Suprapubic skin (tissue), 4 donors: ENCODE results near the gene OR51I2. TPM values are rescaled to one million over a fixed set of nuclear protein-coding genes. Genes with fewer than 3 reads are reported as not detected.

Source experiments
- DNase-seq, 2 donors: peaks; one replicate each; pipeline ENCODE4 v3.0.0-alpha.2; 2019; ENCODE audit warnings: low spot score in 2 of 2
- H3K27ac ChIP-seq: fragments of 200-600 bp; sonication (generic); one replicate; pipeline ENCODE4 v1.5.1; 2019
- H3K27me3 ChIP-seq: fragments of 200-600 bp; sonication (generic); one replicate; pipeline ENCODE4 v1.5.1; 2019
- H3K36me3 ChIP-seq: fragments of 200-600 bp; sonication (generic); one replicate; pipeline ENCODE4 v1.5.1; 2019
- H3K4me1 ChIP-seq: fragments of 200-600 bp; sonication (generic); one replicate; pipeline ENCODE4 v1.5.1; 2019
- H3K4me3 ChIP-seq: fragments of 200-600 bp; sonication (generic); one replicate; pipeline ENCODE4 v1.5.1; 2019; ENCODE audit warnings: mild to moderate bottlenecking
- H3K9me3 ChIP-seq: fragments of 200-600 bp; sonication (generic); one replicate; pipeline ENCODE4 v1.5.1; 2019
- CTCF ChIP-seq, 2 donors: fragments of 200-600 bp in 1 of 2; fragments of 450-650 bp in 1 of 2; sonication (generic) in 1 of 2; IDR thresholded peaks; one replicate each; pipeline ENCODE4 v1.5.1; 2016 to 2019; ENCODE audit warnings: antibody characterized with exemption in 2 of 2, mild to moderate bottlenecking in 1 of 2, moderate library complexity in 1 of 2
- EP300 ChIP-seq: sonication (generic); formaldehyde crosslinking; IDR thresholded peaks from one replicate; pipeline ENCODE4 v1.6.1; 2017; ENCODE audit warnings: antibody characterized with exemption
- POLR2A ChIP-seq, 2 donors: fragments of 450-650 bp; IDR thresholded peaks; one replicate each; pipeline ENCODE4 v1.6.1; 2017; ENCODE audit warnings: antibody characterized with exemption in 2 of 2, mild to moderate bottlenecking in 2 of 2, moderate library complexity in 2 of 2
- POLR2AphosphoS5 ChIP-seq, 3 donors: sonication (generic); formaldehyde crosslinking; IDR thresholded peaks; one replicate each; pipeline ENCODE4 v1.6.1; 2017; ENCODE audit warnings: antibody characterized with exemption in 3 of 3
- WGBS: methylation state at CpG from one replicate; pipeline ENCODE4 v1.1.5; 2018; 5-methylcytosine and 5-hydroxymethylcytosine counted together
- total RNA-seq, 4 donors: library from RNA; depleted of rRNA; stranded (reverse); fragments of >200 nt; gene quantifications; one replicate each; pipeline ENCODE4 v1.1.0, GENCODE V29; 2016

OR51I2 gene
- total RNA-seq, 4 donors from 2014 or later, result not detected

- TF ChIP-seq CTCF (IDR thresholded peaks at IDR 0.05) (no peak), EP300 (no peak), POLR2AphosphoS5 (IDR thresholded peaks at IDR 0.05) (no peak), POLR2A (IDR thresholded peaks at IDR 0.05) (no peak)
- DNase-seq, result no peak
- Histone ChIP-seq H3K9me3 (no peaks in the 10 kb centered on the region), H3K27ac (no peak within 1 kb of the TSS), H3K36me3 (no peaks in the 10 kb centered on the region), H3K4me1 (no peaks in the 10 kb centered on the region), H3K27me3 (no peaks in the 10 kb centered on the region), H3K4me3 (no peak within 1 kb of the TSS)
- 27% methylated on average over 2 of the region's 2 CpGs for WGBS
These were observed 7.7 kb upstream of the OR51I2 start, which contains the start of gene OR51I1 for GRCh38 chr11:5441414-5441813. TSS of gene OR51I1 (minus strand) at chr11:5441514. CDS start at chr11:5441514, 0 bp downstream.

GRCh38 chr11:5443835-5444393 is 5.2 kb upstream of the OR51I2 start:
- no peak overlapping the region for H3K4me3 ChIP-seq
- TF ChIP-seq POLR2AphosphoS5 (IDR thresholded peaks at IDR 0.05) (no peak), CTCF (IDR thresholded peaks at IDR 0.05) (no peak), EP300 (no peak)
- H3K4me1 ChIP-seq, result no peaks in the 10 kb centered on the region
- H3K27ac ChIP-seq, result no peak overlapping the region
- H3K36me3 ChIP-seq, result no peaks in the 10 kb centered on the region
- no peaks in the 10 kb centered on the region for H3K9me3 ChIP-seq
- no peak for DNase-seq
- 82% methylated on average over 2 of the region's 2 CpGs for WGBS
- no peaks in the 10 kb centered on the region for H3K27me3 ChIP-seq

- Histone ChIP-seq H3K36me3 (no peaks in the 10 kb centered on the region), H3K9me3 (no peaks in the 10 kb centered on the region), H3K27me3 (no peaks in the 10 kb centered on the region), H3K4me1 (no peaks in the 10 kb centered on the region), H3K4me3 (no peak overlapping the region), H3K27ac (no peak overlapping the region)
- TF ChIP-seq CTCF (IDR thresholded peaks at IDR 0.05), result no peak
- TF ChIP-seq POLR2AphosphoS5 (IDR thresholded peaks at IDR 0.05), result no peak
- TF ChIP-seq EP300, result no peak
- TF ChIP-seq POLR2A (IDR thresholded peaks at IDR 0.05), result no peak
- 77% methylated on average over 4 of the region's 4 CpGs for WGBS
- DNase-seq, result no peak
These were observed 309 bp downstream of the OR51I2 start for GRCh38 chr11:5449432-5449831.

- Histone ChIP-seq H3K27ac (no peak overlapping the region), H3K4me1 (no peaks in the 10 kb centered on the region), H3K27me3 (no peaks in the 10 kb centered on the region), H3K36me3 (no peaks in the 10 kb centered on the region), H3K4me3 (no peak overlapping the region), H3K9me3 (peaks cover 7% of the 10 kb centered on the region)
- WGBS, result 93% methylated on average over 10 of the region's 14 CpGs
- no peak for DNase-seq
- TF ChIP-seq POLR2AphosphoS5 (IDR thresholded peaks at IDR 0.05), result no peak
- TF ChIP-seq POLR2A (IDR thresholded peaks at IDR 0.05), result no peak
- no peak for TF ChIP-seq CTCF (IDR thresholded peaks at IDR 0.05)
- TF ChIP-seq EP300, result no peak
These were observed 12.0 kb downstream of the OR51I2 start for GRCh38 chr11:5460983-5461621.

GRCh38 chr11:5467527-5467926 is 18.4 kb downstream of the OR51I2 start:
- WGBS, result 33% methylated on average over 2 of the region's 2 CpGs
- no peak overlapping the region for H3K27ac ChIP-seq
- H3K36me3 ChIP-seq, result no peaks in the 10 kb centered on the region
- H3K4me3 ChIP-seq, result no peak overlapping the region
- H3K4me1 ChIP-seq, result no peaks in the 10 kb centered on the region
- no peak for DNase-seq
- H3K27me3 ChIP-seq, result no peaks in the 10 kb centered on the region
- no peaks in the 10 kb centered on the region for H3K9me3 ChIP-seq
- TF ChIP-seq CTCF (IDR thresholded peaks at IDR 0.05), result no peak
- TF ChIP-seq EP300, result no peak
- no peak for TF ChIP-seq POLR2AphosphoS5 (IDR thresholded peaks at IDR 0.05)
- no peak for TF ChIP-seq POLR2A (IDR thresholded peaks at IDR 0.05)
